ENCODE data around the gene ACOXL. TPM values are rescaled to one million over a fixed set of nuclear protein-coding genes. Genes with fewer than 3 reads are reported as not detected.
"Not testable (repeated sequence)": the region's sequence is repeated elsewhere in the genome, so short reads cannot be mapped to it uniquely, and the experiment has no call there.

ACOXL gene
- total RNA-seq, 2 donors from 2014 or later, result 0.52 TPM; not detected in 1

- TF ChIP-seq CTCF (IDR thresholded peaks at IDR 0.05) (no peak), POLR2A (IDR thresholded peaks at IDR 0.05) (no peak)
- no peaks in the 10 kb centered on the region for H3K27me3 ChIP-seq
- ATAC-seq (peak; percentile 48), DNase-seq (peak in 1 of 4 donors; percentile 35)
- 42 to 46% methylated on average over 5 of the region's 5 CpGs for WGBS, 2 donors
- H3K36me3 ChIP-seq (replicated peaks in 1 of 2; ENCODE audit: insufficient read depth in 1 of 2, low read depth in 2 of 2), result no peaks in the 10 kb centered on the region
- peaks cover 0 to 2% (median 0%) of the 10 kb centered on the region in 3 donors for H3K9me3 ChIP-seq
- no peak overlapping the region for H3K4me3 ChIP-seq
- H3K4me1 ChIP-seq, result peaks cover 6% of the 10 kb centered on the region
- H3K27ac ChIP-seq, result peak overlapping the region in 3 of 4 donors; percentile 11 to 36 (median 33)
- intact Hi-C loops (cut with DNase I), result no loop called here
Observed at GRCh38 chr2:111071600-111072171, 339.3 kb downstream of the ACOXL start.

GRCh38 chr2:111072220-111072871 lies 340.0 kb downstream of the ACOXL start:
- H3K4me3 ChIP-seq, result no peak overlapping the region
- ATAC-seq (no peak), DNase-seq (no peak)
- peak overlapping the region in 2 of 4 donors; percentile 11 to 33 for H3K27ac ChIP-seq
- peaks cover 6% of the 10 kb centered on the region for H3K4me1 ChIP-seq
- intact Hi-C loops (cut with DNase I), result no loop called here
- WGBS, 2 donors, result 3 to 9% methylated on average over 2 of the region's 2 CpGs
- TF ChIP-seq POLR2A (IDR thresholded peaks at IDR 0.05), result no peak
- TF ChIP-seq CTCF (IDR thresholded peaks at IDR 0.05), result no peak
- no peaks in the 10 kb centered on the region for H3K27me3 ChIP-seq
- no peaks in the 10 kb centered on the region for H3K36me3 ChIP-seq (replicated peaks in 1 of 2; ENCODE audit: insufficient read depth in 1 of 2, low read depth in 2 of 2)
- peaks cover 0 to 2% (median 0%) of the 10 kb centered on the region in 3 donors for H3K9me3 ChIP-seq

GRCh38 chr2:111082659-111083058 lies 350.3 kb downstream of the ACOXL start:
- WGBS, 2 donors, result 0% methylated on average over 1 of the region's 1 CpG
- H3K4me1 ChIP-seq; ATAC-seq; H3K9me3 ChIP-seq; DNase-seq; H3K36me3 ChIP-seq (replicated peaks in 1 of 2; ENCODE audit: insufficient read depth in 1 of 2, low read depth in 2 of 2); H3K27ac ChIP-seq; H3K4me3 ChIP-seq; intact Hi-C loops (cut with DNase I); H3K27me3 ChIP-seq: not testable (repeated sequence)

DNA sequence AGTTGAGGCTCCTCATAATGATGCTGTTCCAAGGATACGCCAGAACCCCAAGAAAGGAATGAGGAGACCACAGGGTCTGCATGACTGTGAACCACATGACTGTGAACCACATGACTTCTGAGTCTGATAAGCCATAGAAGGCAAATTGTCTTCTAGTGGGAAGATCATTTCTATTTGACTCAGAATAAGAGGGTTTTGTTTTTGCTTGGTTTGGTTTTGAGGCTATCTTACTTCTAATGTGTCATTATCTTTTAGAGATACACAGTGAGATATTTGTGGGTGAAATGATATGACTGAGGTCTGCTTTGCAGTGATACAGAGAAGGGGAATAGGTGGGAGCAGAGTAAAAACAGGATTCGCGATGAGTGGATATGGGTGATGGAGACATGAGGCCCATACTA lies 359.4 kb downstream of the ACOXL start:
- H3K36me3 ChIP-seq (replicated peaks in 1 of 2; ENCODE audit: insufficient read depth in 1 of 2, low read depth in 2 of 2), result no peaks in the 10 kb centered on the region
- H3K27me3 ChIP-seq, result no peaks in the 10 kb centered on the region
- H3K9me3 ChIP-seq, result no peaks in the 10 kb centered on the region
- 86 to 87% methylated on average over 3 of the region's 3 CpGs for WGBS, 2 donors
- DNase-seq (no peak), ATAC-seq (no peak)
- intact Hi-C loops (cut with DNase I), result no loop called here
- no peak overlapping the region for H3K27ac ChIP-seq
- no peak overlapping the region for H3K4me3 ChIP-seq
- no peak for TF ChIP-seq POLR2A (IDR thresholded peaks at IDR 0.05)
- no peak for TF ChIP-seq CTCF (IDR thresholded peaks at IDR 0.05)
- H3K4me1 ChIP-seq, result no peaks in the 10 kb centered on the region

DNA sequence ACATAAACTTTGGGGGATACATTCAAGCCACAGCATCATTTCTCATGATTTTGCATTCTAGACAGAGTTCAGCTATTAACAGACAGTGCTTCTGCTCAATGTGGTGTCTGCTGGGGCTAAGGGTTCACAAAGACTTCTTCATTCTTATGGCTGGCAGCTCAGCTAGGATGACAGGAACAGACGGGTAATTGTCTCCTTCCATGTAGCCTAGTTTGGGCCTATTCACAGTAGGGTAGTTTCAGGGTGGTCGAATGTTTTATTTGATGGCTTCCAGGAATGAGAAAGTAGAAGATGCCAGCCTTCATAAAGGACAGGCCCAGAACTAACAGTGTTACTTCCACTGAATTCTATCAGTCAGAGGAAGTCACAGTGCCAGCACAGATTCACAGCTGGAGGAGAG lies 362.3 kb downstream of the ACOXL start:
- ATAC-seq (no peak), DNase-seq (no peak)
- WGBS, 2 donors, result 78% methylated on average over 2 of the region's 2 CpGs
- Histone ChIP-seq H3K27me3 (no peaks in the 10 kb centered on the region), H3K4me3 (no peak overlapping the region), H3K27ac (no peak overlapping the region), H3K4me1 (no peaks in the 10 kb centered on the region), H3K9me3 (no peaks in the 10 kb centered on the region), H3K36me3 (replicated peaks in 1 of 2; ENCODE audit: insufficient read depth in 1 of 2, low read depth in 2 of 2) (no peaks in the 10 kb centered on the region)
- TF ChIP-seq POLR2A (IDR thresholded peaks at IDR 0.05) (no peak), CTCF (IDR thresholded peaks at IDR 0.05) (no peak)
- intact Hi-C loops (cut with DNase I), result no loop called here

Measured in body of pancreas (tissue), 4 donors.